GM12878 (cell line): ENCODE results near the gene ZNF608. TPM values are rescaled to one million over a fixed set of nuclear protein-coding genes. Genes with fewer than 3 reads are reported as not detected.

Source experiments
- ATAC-seq: fragments of 200-7000 bp; cut with Tn5 transposase; 3 replicates; pipeline ENCODE4 v1.9.1; 2020; ENCODE audit warnings: mild to moderate bottlenecking, moderate library complexity
- BruUV-seq: library from RNA; stranded (reverse); fragments of 400-500 nt; replicated peaks from 2 replicates; lab custom pipeline; 2021; lab: Mats Ljungman, UMichigan
- CTCF ChIA-PET: fragments of 300-600 bp; sonication (Branson Sonifier 250); formaldehyde crosslinking; extraction: SDS; loops from one replicate; lab custom pipeline; 2021; ENCODE audit warnings: inconsistent platforms; lab: Yijun Ruan, JAX
- POLR2A ChIA-PET: fragments of 350-600 bp; formaldehyde crosslinking; extraction: SDS; loops from one replicate; lab custom pipeline; 2021; ENCODE audit warnings: inconsistent platforms; lab: Charles Lee
- RAD21 ChIA-PET: fragments of 300-600 bp; sonication (Branson Sonifier 250); formaldehyde crosslinking; loops from one replicate; lab custom pipeline; 2023; ENCODE audit warnings: antibody characterized with exemption; ENCODE audit not compliant: unreplicated experiment; lab: Charles Lee
- SMC1A ChIA-PET: fragments of 300-600 bp; sonication (Branson Sonifier 250); formaldehyde crosslinking; loops from one replicate; lab custom pipeline; 2023; ENCODE audit not compliant: unreplicated experiment, uncharacterized antibody; lab: Charles Lee
- DNase-seq: peaks from one replicate; pipeline ENCODE4 v3.0.0-alpha.2; 2011; ENCODE audit warnings: low read depth, low spot score
- FAIRE-seq: peaks from 3 replicates; lab custom pipeline; 2011; peaks lifted over from hg19 to GRCh38; lab: Jason Lieb, UNC
- H2AFZ ChIP-seq: 2 replicates; pipeline ENCODE4 v1.6.0; 2011; ENCODE audit warnings: low read depth, low read length, control low read depth; ENCODE audit not compliant: control insufficient read depth
- H3K27ac ChIP-seq: 2 replicates; pipeline ENCODE4 v1.5.1; 2011; ENCODE audit warnings: control low read depth; ENCODE audit not compliant: control insufficient read depth, insufficient read depth
- H3K27me3 ChIP-seq, 2 experiments: replicated peaks in 1 of 2; 2 replicates each; pipeline versions ENCODE4 v1.6.0 to v1.6.1; 2011; ENCODE audit warnings: low read length in 1 of 2; ENCODE audit not compliant: control insufficient read depth in 2 of 2, insufficient read depth in 2 of 2
- H3K36me3 ChIP-seq, 2 experiments: 2 replicates each; pipeline ENCODE4 v1.5.1; 2011; ENCODE audit warnings: low read length in 1 of 2; ENCODE audit not compliant: control insufficient read depth in 2 of 2, insufficient read depth in 2 of 2
- H3K4me1 ChIP-seq: 2 replicates; pipeline ENCODE4 v1.6.1; 2011; ENCODE audit warnings: mild to moderate bottlenecking, low read length, moderate library complexity, mixed read lengths; ENCODE audit not compliant: control insufficient read depth, insufficient read depth
- H3K4me2 ChIP-seq: 2 replicates; pipeline ENCODE4 v1.6.0; 2011; ENCODE audit warnings: control low read depth; ENCODE audit not compliant: control insufficient read depth, insufficient read depth
- H3K4me3 ChIP-seq: fragments of 200-600 bp; sonication (generic); 2 replicates; pipeline ENCODE4 v1.5.1; 2016
- H3K79me2 ChIP-seq: 2 replicates; pipeline ENCODE4 v1.6.0; 2011; ENCODE audit warnings: low read length; ENCODE audit not compliant: control insufficient read depth, insufficient read depth
- H3K9ac ChIP-seq: 2 replicates; pipeline ENCODE4 v1.8.0; 2011; ENCODE audit warnings: low read length, control low read depth, mixed read lengths; ENCODE audit not compliant: control insufficient read depth, insufficient read depth
- H3K9me3 ChIP-seq: replicated peaks from 3 replicates; pipeline ENCODE4 v1.5.1; 2011; ENCODE audit warnings: mild to moderate bottlenecking, low read length; ENCODE audit not compliant: control insufficient read depth, insufficient read depth
- H4K20me1 ChIP-seq: 2 replicates; pipeline ENCODE4 v1.6.0; 2011; ENCODE audit not compliant: control insufficient read depth, insufficient read depth
- SP1 ChIP-seq: IDR thresholded peaks from one replicate; pipeline ENCODE4 v1.6.1; 2011; ENCODE audit warnings: low read depth, low read length
- ZNF274 ChIP-seq: IDR thresholded peaks from one replicate; pipeline ENCODE4 v1.8.0; 2011; ENCODE audit not compliant: insufficient read length, insufficient read depth
- WGBS: methylation state at CpG from one replicate; pipeline ENCODE4 v1.1.6; 2016; ENCODE audit warnings: low lambda C conversion rate; ENCODE audit not compliant: insufficient replicate concordance, insufficient coverage; ENCODE audit errors: missing lambda C conversion rate; 5-methylcytosine and 5-hydroxymethylcytosine counted together
- in situ Hi-C: fragments of 300-500 bp; cut with MboI; formaldehyde crosslinking; loops from 9 replicates; pipeline ENCODE4 v1.14.3; 2018; ENCODE audit warnings: mixed read lengths
- intact Hi-C: fragments of 100-400 bp; cut with micrococcal nuclease; formaldehyde crosslinking; loops from one replicate; pipeline ENCODE4 v1.14.2; 2022; ENCODE audit not compliant: unreplicated experiment
- polyA plus RNA-seq, 11 experiments: library from polyadenylated mRNA; depleted of rRNA in 4 of 11; unstranded in 6 of 11; stranded (reverse) in 5 of 11; fragments of >200 nt; fragmentation: Nextera tagmentation in 4 of 11; fragmentation: Illumina TruSeq in 1 of 11; extraction: Ambion mirVana in 4 of 11; extraction: Trizol in 1 of 11; gene quantifications; 1 replicate in 1 of 11; 2 replicates in 10 of 11; pipeline versions ENCODE4 v1.2.1 to v1.2.3, GENCODE V29; 2011 to 2016; ENCODE audit warnings: inconsistent platforms in 2 of 11, missing spikeins in 2 of 11, low read depth in 1 of 11
- total RNA-seq, 4 experiments: library from RNA; depleted of rRNA in 3 of 4; stranded (reverse); fragments of >200 nt in 3 of 4; fragmentation: Illumina TruSeq in 1 of 4; extraction: Trizol in 1 of 4; gene quantifications; 2 replicates each; pipeline versions ENCODE4 v1.2.1 to v1.2.3, GENCODE V29; 2013 to 2021
- TF ChIP-seq, protein P1 (sequence below): fragments of 450-650 bp; IDR thresholded peaks from 2 replicates; pipeline ENCODE4 v1.6.1; 2017; ENCODE audit warnings: mild to moderate bottlenecking, moderate library complexity

Gene ZNF608
- total and polyA plus RNA-seq, 10 of the 15 experiments (the other 5 are each of a cell fraction or from before 2014, with no cell fraction given), result 0.19 to 6.7 (median 0.64) TPM

DNA sequence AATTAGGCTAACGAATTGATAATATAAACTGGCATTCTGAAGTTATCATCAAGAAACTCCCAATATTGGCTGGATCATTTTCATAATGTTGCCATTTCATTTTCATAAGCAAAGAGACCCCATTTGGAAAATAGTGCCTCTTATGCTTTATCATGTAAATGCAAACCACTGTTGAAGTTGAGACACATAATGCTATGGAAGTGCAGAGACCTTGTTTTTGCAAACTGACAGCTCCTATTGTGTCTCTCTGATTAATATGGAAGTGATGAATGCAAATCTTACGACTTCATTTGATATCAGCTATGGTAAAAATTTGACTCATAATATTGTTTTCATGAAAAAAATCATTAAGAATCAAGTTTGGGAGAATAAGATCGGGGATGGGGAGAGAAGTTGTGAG is 25.3 kb upstream of the ZNF608 start:
- CTCF ChIA-PET, result interaction anchor here (0.6 kb wide), 1 partner anchor 28 kb away, joined by 4 read pairs; no protein-coding TSS in a partner anchor
- no peak overlapping the region for H3K4me2 ChIP-seq
- no peaks in the 10 kb centered on the region for H3K4me1 ChIP-seq
- in situ Hi-C loops (no loop called here), intact Hi-C loops (no loop called here)
- DNase-seq, result no peak
- BruUV-seq, result no TSS peak
- POLR2A ChIA-PET, result no interaction called here
- WGBS, result 27% methylated on average over 3 of the region's 3 CpGs
- H4K20me1 ChIP-seq, result no peaks in the 10 kb centered on the region
- H3K36me3 ChIP-seq, result no peaks in the 10 kb centered on the region
- no peak for FAIRE-seq
- no peak overlapping the region for H3K4me3 ChIP-seq
- RAD21 ChIA-PET, result no interaction called here
- H3K9ac ChIP-seq, result no peak overlapping the region
- H2AFZ ChIP-seq, result no peak overlapping the region
- H3K79me2 ChIP-seq, result no peaks in the 10 kb centered on the region
- H3K27ac ChIP-seq, result no peak overlapping the region
- SMC1A ChIA-PET, result interaction anchor here (1.1 to 2.2 kb wide), 3 partner anchors 10 to 23 kb away, joined by 3 to 5 read pairs (median 5); no protein-coding TSS in a partner anchor
- TF ChIP-seq ZNF274, result no peak
- TF ChIP-seq, protein P1, sequence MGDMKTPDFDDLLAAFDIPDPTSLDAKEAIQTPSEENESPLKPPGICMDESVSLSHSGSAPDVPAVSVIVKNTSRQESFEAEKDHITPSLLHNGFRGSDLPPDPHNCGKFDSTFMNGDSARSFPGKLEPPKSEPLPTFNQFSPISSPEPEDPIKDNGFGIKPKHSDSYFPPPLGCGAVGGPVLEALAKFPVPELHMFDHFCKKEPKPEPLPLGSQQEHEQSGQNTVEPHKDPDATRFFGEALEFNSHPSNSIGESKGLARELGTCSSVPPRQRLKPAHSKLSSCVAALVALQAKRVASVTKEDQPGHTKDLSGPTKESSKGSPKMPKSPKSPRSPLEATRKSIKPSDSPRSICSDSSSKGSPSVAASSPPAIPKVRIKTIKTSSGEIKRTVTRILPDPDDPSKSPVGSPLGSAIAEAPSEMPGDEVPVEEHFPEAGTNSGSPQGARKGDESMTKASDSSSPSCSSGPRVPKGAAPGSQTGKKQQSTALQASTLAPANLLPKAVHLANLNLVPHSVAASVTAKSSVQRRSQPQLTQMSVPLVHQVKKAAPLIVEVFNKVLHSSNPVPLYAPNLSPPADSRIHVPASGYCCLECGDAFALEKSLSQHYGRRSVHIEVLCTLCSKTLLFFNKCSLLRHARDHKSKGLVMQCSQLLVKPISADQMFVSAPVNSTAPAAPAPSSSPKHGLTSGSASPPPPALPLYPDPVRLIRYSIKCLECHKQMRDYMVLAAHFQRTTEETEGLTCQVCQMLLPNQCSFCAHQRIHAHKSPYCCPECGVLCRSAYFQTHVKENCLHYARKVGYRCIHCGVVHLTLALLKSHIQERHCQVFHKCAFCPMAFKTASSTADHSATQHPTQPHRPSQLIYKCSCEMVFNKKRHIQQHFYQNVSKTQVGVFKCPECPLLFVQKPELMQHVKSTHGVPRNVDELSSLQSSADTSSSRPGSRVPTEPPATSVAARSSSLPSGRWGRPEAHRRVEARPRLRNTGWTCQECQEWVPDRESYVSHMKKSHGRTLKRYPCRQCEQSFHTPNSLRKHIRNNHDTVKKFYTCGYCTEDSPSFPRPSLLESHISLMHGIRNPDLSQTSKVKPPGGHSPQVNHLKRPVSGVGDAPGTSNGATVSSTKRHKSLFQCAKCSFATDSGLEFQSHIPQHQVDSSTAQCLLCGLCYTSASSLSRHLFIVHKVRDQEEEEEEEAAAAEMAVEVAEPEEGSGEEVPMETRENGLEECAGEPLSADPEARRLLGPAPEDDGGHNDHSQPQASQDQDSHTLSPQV, result no peak
- no peak for TF ChIP-seq SP1
- TF ChIP-seq, all 136 proteins: peak for 0
- Histone ChIP-seq H3K9me3 (no peaks in the 10 kb centered on the region), H3K27me3 (no peaks in the 10 kb centered on the region)
- no peak for ATAC-seq
